CD4-positive, alpha-beta T cell treated with Interleukin-17A for 4 hours (primary cell): ENCODE data around the gene FAM241B.

Experiments used
- DNase-seq: peaks from one replicate; pipeline ENCODE4 v3.0.0-alpha.2; 2020; ENCODE audit warnings: mixed read lengths

Gene FAM241B

GRCh38 chr10:69634759-69635425, 4.8 kb downstream of the FAM241B start:
- no peak for DNase-seq

GRCh38 chr10:69635428-69636272, 5.6 kb downstream of the FAM241B start:
- DNase-seq = no peak

GRCh38 chr10:69636273-69636575, 6.2 kb downstream of the FAM241B start:
- DNase-seq = no peak

- DNase-seq = peak; percentile 50
Observed at GRCh38 chr10:69636626-69637605, 6.9 kb downstream of the FAM241B start.

GRCh38 chr10:69638642-69639041, 8.6 kb downstream of the FAM241B start:
- DNase-seq = no peak

GRCh38 chr10:69639291-69640195, 9.5 kb downstream of the FAM241B start:
- DNase-seq = peak; percentile 84

GRCh38 chr10:69640196-69640980, 10.3 kb downstream of the FAM241B start:
- DNase-seq = no peak

- no peak for DNase-seq
Observed at GRCh38 chr10:69641261-69641980, 11.4 kb downstream of the FAM241B start.

GRCh38 chr10:69642747-69643146, 12.7 kb downstream of the FAM241B start:
- no peak for DNase-seq

GRCh38 chr10:69643779-69644657, 14.0 kb downstream of the FAM241B start:
- no peak for DNase-seq

GRCh38 chr10:69644658-69645295, 14.7 kb downstream of the FAM241B start:
- peak; percentile 50 for DNase-seq

GRCh38 chr10:69645296-69646184, 15.5 kb downstream of the FAM241B start:
- DNase-seq = no peak

- no peak for DNase-seq
Observed at GRCh38 chr10:69646185-69647060, 16.4 kb downstream of the FAM241B start.

- no peak for DNase-seq
Observed at GRCh38 chr10:69647126-69647525, 17.1 kb downstream of the FAM241B start.

GRCh38 chr10:69647819-69648218, 17.8 kb downstream of the FAM241B start:
- no peak for DNase-seq

- DNase-seq = no peak
Observed at GRCh38 chr10:69648461-69648860, 18.4 kb downstream of the FAM241B start.
